HEK293 (cell line): ENCODE results near the gene AP1S2.

ENCODE experiments used
- CTCF ChIA-PET: fragments of 350-600 bp; formaldehyde crosslinking; extraction: SDS; loops from one replicate; lab custom pipeline; 2021; ENCODE audit warnings: antibody characterized with exemption; lab: Yijun Ruan, JAX
- POLR2A ChIA-PET: fragments of 300-600 bp; formaldehyde crosslinking; extraction: SDS; loops from one replicate; lab custom pipeline; 2020; ENCODE audit warnings: antibody characterized with exemption, inconsistent platforms; lab: Yijun Ruan, JAX
- H3K27ac ChIP-seq: fragments of 200-500 bp; sonication (Bioruptor generic); 2 replicates; pipeline ENCODE4 v1.5.1; 2014; ENCODE audit warnings: low read depth, low read length, control low read depth, inconsistent platforms; ENCODE audit errors: extremely low read depth
- H3K36me3 ChIP-seq, 2 experiments: fragments of 200-500 bp in 1 of 2; sonication (Bioruptor generic) in 1 of 2; 1 replicate in 1 of 2; 2 replicates in 1 of 2; pipeline ENCODE4 v1.5.1; 2014 to 2017; ENCODE audit warnings: inconsistent platforms in 2 of 2, low read length in 2 of 2; ENCODE audit not compliant: control insufficient read depth in 2 of 2, insufficient read depth in 1 of 2
- H3K4me1 ChIP-seq: fragments of 200-500 bp; sonication (Bioruptor generic); 2 replicates; pipeline ENCODE4 v1.5.1; 2014; ENCODE audit warnings: mild to moderate bottlenecking, low read length, inconsistent platforms; ENCODE audit not compliant: control insufficient read depth, insufficient read depth
- H3K4me3 ChIP-seq: 2 replicates; pipeline ENCODE4 v1.5.1; 2011; ENCODE audit warnings: low read depth, mild to moderate bottlenecking, control low read depth, low read length, moderate library complexity
- H3K9me3 ChIP-seq: fragments of 200-500 bp; sonication (Bioruptor generic); 2 replicates; pipeline ENCODE4 v1.5.1; 2014; ENCODE audit warnings: low read depth, low read length, inconsistent platforms; ENCODE audit not compliant: control insufficient read depth, insufficient read depth
- HOXA7 ChIP-seq: sonication (generic); formaldehyde crosslinking; IDR thresholded peaks from 2 replicates; pipeline ENCODE4 v1.8.1; 2022; ENCODE audit warnings: missing genetic modification reagents, borderline replicate concordance
- KLF16 ChIP-seq: fragments of 450-650 bp; formaldehyde crosslinking; IDR thresholded peaks from 2 replicates; pipeline ENCODE4 v1.5.1; 2017; ENCODE audit warnings: missing biosample characterization, missing genetic modification characterization
- ZBTB6 ChIP-seq: fragments of 450-650 bp; formaldehyde crosslinking; IDR thresholded peaks from 2 replicates; pipeline ENCODE4 v1.5.1; 2017; ENCODE audit warnings: missing biosample characterization, missing genetic modification characterization
- ZNF121 ChIP-seq: fragments of 450-650 bp; formaldehyde crosslinking; IDR thresholded peaks from 2 replicates; pipeline ENCODE4 v1.5.1; 2016; ENCODE audit warnings: missing biosample characterization, missing genetic modification characterization
- ZNF133 ChIP-seq: fragments of 450-650 bp; formaldehyde crosslinking; IDR thresholded peaks from 2 replicates; pipeline ENCODE4 v1.5.1; 2016; ENCODE audit warnings: missing biosample characterization, missing genetic modification characterization
- ZNF184 ChIP-seq: fragments of 450-650 bp; IDR thresholded peaks from 2 replicates; pipeline ENCODE4 v1.5.1; 2018; ENCODE audit warnings: missing biosample characterization, mild to moderate bottlenecking, missing genetic modification characterization
- ZNF24 ChIP-seq: fragments of 450-650 bp; formaldehyde crosslinking; IDR thresholded peaks from 2 replicates; pipeline ENCODE4 v1.5.1; 2016; ENCODE audit warnings: missing biosample characterization, missing genetic modification characterization
- ZNF26 ChIP-seq: fragments of 450-650 bp; formaldehyde crosslinking; IDR thresholded peaks from 2 replicates; pipeline ENCODE4 v1.5.1; 2016; ENCODE audit warnings: missing biosample characterization, missing genetic modification characterization
- ZNF274 ChIP-seq, 2 experiments: fragments of 200-500 bp in 1 of 2; fragments of 450-650 bp in 1 of 2; sonication (Bioruptor generic) in 1 of 2; formaldehyde crosslinking in 1 of 2; IDR thresholded peaks; 2 replicates each; pipeline versions ENCODE4 v1.5.1 to v1.6.1; 2014 to 2016; ENCODE audit warnings: borderline replicate concordance in 1 of 2, inconsistent platforms in 1 of 2, low read length in 1 of 2, missing biosample characterization in 1 of 2, missing genetic modification characterization in 1 of 2
- ZNF335 ChIP-seq: fragments of 450-650 bp; formaldehyde crosslinking; conservative IDR thresholded peaks from 2 replicates; pipeline ENCODE4 v1.5.1; 2016; ENCODE audit warnings: missing biosample characterization, missing genetic modification characterization
- ZNF350 ChIP-seq: fragments of 450-650 bp; formaldehyde crosslinking; IDR thresholded peaks from 2 replicates; pipeline ENCODE4 v1.5.0; 2017; ENCODE audit warnings: missing biosample characterization, mild to moderate bottlenecking, missing genetic modification characterization
- ZNF362 ChIP-seq: fragments of 450-650 bp; formaldehyde crosslinking; IDR thresholded peaks from 2 replicates; pipeline ENCODE4 v1.5.1; 2016; ENCODE audit warnings: missing biosample characterization, missing genetic modification characterization
- ZNF48 ChIP-seq: fragments of 450-650 bp; formaldehyde crosslinking; IDR thresholded peaks from 2 replicates; pipeline ENCODE4 v1.5.1; 2016; ENCODE audit warnings: missing biosample characterization, missing genetic modification characterization
- ZNF518A ChIP-seq: fragments of 450-650 bp; formaldehyde crosslinking; conservative IDR thresholded peaks from 2 replicates; pipeline ENCODE4 v1.5.1; 2016; ENCODE audit warnings: low read depth, missing biosample characterization, missing genetic modification characterization
- ZNF580 ChIP-seq: fragments of 450-650 bp; formaldehyde crosslinking; IDR thresholded peaks from 2 replicates; pipeline ENCODE4 v1.5.1; 2016; ENCODE audit warnings: missing biosample characterization, missing genetic modification characterization
- ZNF623 ChIP-seq: fragments of 450-650 bp; formaldehyde crosslinking; IDR thresholded peaks from 2 replicates; pipeline ENCODE4 v1.5.1; 2016; ENCODE audit warnings: missing biosample characterization, missing genetic modification characterization
- ZNF670 ChIP-seq: fragments of 450-650 bp; formaldehyde crosslinking; IDR thresholded peaks from 2 replicates; pipeline ENCODE4 v1.5.1; 2016; ENCODE audit warnings: missing biosample characterization, missing genetic modification characterization, low read depth
- ZNF747 ChIP-seq: fragments of 450-650 bp; formaldehyde crosslinking; IDR thresholded peaks from 2 replicates; pipeline ENCODE4 v1.5.1; 2016; ENCODE audit warnings: missing biosample characterization, missing genetic modification characterization
- ZNF776 ChIP-seq: fragments of 450-650 bp; formaldehyde crosslinking; IDR thresholded peaks from 2 replicates; pipeline ENCODE4 v1.5.0; 2017; ENCODE audit warnings: missing biosample characterization, missing genetic modification characterization, borderline replicate concordance
- ZNF785 ChIP-seq: fragments of 450-650 bp; formaldehyde crosslinking; IDR thresholded peaks from 2 replicates; pipeline ENCODE4 v1.5.1; 2016; ENCODE audit warnings: missing biosample characterization, missing genetic modification characterization
- ZSCAN5A ChIP-seq: fragments of 450-650 bp; formaldehyde crosslinking; IDR thresholded peaks from 2 replicates; pipeline ENCODE4 v1.5.1; 2016; ENCODE audit warnings: missing biosample characterization, missing genetic modification characterization

The AP1S2 gene

GRCh38 chrX:15815779-15816437 lies 38.7 kb downstream of the AP1S2 start:
- ChIA-PET POLR2A (no interaction called here), CTCF (interaction anchor here (0.6 to 1.5 kb wide), 9 partner anchors 10 to 756 kb away, joined by 3 to 5 read pairs (median 4); no protein-coding TSS in a partner anchor)
- H3K4me1 ChIP-seq = no peaks in the 10 kb centered on the region
- TF ChIP-seq ZNF184 = no peak
- TF ChIP-seq ZNF362 (tag by site-specific recombination) = no peak
- TF ChIP-seq ZNF785 = no peak
- peaks cover 41 to 74% of the 10 kb centered on the region in 2 experiments for H3K36me3 ChIP-seq
- H3K9me3 ChIP-seq = no peaks in the 10 kb centered on the region
- no peak overlapping the region for H3K27ac ChIP-seq
- H3K4me3 ChIP-seq = no peak overlapping the region

GRCh38 chrX:15814771-15815365 lies 39.7 kb downstream of the AP1S2 start:
- TF ChIP-seq ZNF121 (tag by site-specific recombination) (no peak), ZNF24 (tag by site-specific recombination) (no peak), ZNF26 (tag by site-specific recombination) (no peak), ZSCAN5A (tag by site-specific recombination) (no peak), ZBTB6 (tag by site-specific recombination) (no peak), ZNF184 (no peak), ZNF48 (no peak), ZNF580 (tag by site-specific recombination) (no peak), ZNF670 (tag by site-specific recombination) (no peak), KLF16 (tag by site-specific recombination) (no peak), ZNF335 (no peak), HOXA7 (CRISPR knock-in tag) (no peak), ZNF133 (tag by site-specific recombination) (no peak), ZNF623 (tag by site-specific recombination) (no peak), ZNF274 (IDR thresholded peaks at IDR 0.05; ENCODE audit: low read length) (no peak), ZNF274 (tag by site-specific recombination; IDR thresholded peaks at IDR 0.05; ENCODE audit: borderline replicate concordance) (no peak), ZNF518A (tag by site-specific recombination) (no peak), ZNF350 (tag by site-specific recombination) (no peak), ZNF776 (tag by site-specific recombination) (no peak), ZNF747 (tag by site-specific recombination) (no peak)
- ChIA-PET POLR2A (no interaction called here), CTCF (interaction anchor here (1.1 to 1.5 kb wide), 3 partner anchors 21 to 621 kb away, joined by 3 to 4 read pairs (median 3); no protein-coding TSS in a partner anchor)
- no peak overlapping the region for H3K4me3 ChIP-seq
- peaks cover 44 to 70% of the 10 kb centered on the region in 2 experiments for H3K36me3 ChIP-seq
- H3K4me1 ChIP-seq = no peaks in the 10 kb centered on the region
- H3K9me3 ChIP-seq = no peaks in the 10 kb centered on the region
- H3K27ac ChIP-seq = no peak overlapping the region
